Measurements from ENCODE around the gene SSBP3. TPM values are rescaled to one million over a fixed set of nuclear protein-coding genes. Genes with fewer than 3 reads are reported as not detected.

SSBP3 gene
- total RNA-seq, 1 donor from 2014 or later, result 161 TPM

DNA sequence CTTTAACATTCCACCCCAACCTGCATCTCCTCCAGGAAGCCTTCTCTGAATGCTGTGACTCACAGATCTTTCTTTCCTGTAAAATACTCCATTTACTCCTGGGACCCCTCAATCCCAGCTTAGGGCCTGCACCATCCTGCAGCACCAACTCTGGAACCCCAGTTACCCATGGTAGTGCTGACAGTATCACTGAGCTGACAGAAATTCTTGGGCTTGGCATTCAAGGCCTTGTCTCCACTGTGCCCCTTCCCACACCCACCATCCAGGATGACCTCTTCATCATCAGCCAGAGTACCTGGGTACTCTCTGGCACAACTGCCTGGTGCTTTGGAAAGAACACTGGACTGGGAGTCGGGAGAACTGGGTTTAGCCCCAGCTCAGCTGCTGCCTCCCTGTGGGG is 214.7 kb downstream of the SSBP3 start:
- TF ChIP-seq, protein P1, sequence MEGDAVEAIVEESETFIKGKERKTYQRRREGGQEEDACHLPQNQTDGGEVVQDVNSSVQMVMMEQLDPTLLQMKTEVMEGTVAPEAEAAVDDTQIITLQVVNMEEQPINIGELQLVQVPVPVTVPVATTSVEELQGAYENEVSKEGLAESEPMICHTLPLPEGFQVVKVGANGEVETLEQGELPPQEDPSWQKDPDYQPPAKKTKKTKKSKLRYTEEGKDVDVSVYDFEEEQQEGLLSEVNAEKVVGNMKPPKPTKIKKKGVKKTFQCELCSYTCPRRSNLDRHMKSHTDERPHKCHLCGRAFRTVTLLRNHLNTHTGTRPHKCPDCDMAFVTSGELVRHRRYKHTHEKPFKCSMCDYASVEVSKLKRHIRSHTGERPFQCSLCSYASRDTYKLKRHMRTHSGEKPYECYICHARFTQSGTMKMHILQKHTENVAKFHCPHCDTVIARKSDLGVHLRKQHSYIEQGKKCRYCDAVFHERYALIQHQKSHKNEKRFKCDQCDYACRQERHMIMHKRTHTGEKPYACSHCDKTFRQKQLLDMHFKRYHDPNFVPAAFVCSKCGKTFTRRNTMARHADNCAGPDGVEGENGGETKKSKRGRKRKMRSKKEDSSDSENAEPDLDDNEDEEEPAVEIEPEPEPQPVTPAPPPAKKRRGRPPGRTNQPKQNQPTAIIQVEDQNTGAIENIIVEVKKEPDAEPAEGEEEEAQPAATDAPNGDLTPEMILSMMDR (IDR thresholded peaks at IDR 0.05; ENCODE audit: unreplicated experiment), result no peak
- H3K27me3 Mint-ChIP-seq, result no peaks in the 10 kb centered on the region
- H3K9me3 Mint-ChIP-seq (ENCODE audit: low read depth), result no peaks in the 10 kb centered on the region
- no peak overlapping the region for H3K27ac Mint-ChIP-seq
- H3K4me3 Mint-ChIP-seq (ENCODE audit: low read depth), result no peak overlapping the region
- H3K36me3 Mint-ChIP-seq (ENCODE audit: insufficient read depth), result peaks cover 2% of the 10 kb centered on the region
- no peak for DNase-seq (ENCODE audit: low spot score, unreplicated experiment)
- no peaks in the 10 kb centered on the region for H3K4me1 Mint-ChIP-seq (ENCODE audit: low read depth)

DNA sequence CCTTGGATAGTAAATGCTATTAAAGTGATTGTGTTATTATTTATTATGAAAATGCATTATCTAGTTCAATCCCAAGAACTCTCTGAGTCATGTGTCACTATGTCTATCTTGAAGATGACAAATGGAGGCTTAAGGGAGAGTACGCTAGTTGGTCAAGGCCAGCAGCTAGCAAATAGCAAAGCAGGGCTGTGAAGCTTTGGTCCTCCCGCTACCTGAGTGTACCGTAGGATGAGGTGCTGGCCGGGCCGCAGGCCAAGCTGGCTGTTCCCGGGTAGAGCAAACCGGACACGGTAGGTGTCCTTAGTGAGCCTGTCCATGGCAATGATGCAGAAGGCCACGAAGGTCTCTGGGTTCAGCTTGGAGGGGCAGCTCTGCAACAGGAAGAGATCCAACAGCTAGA is 215.7 kb downstream of the SSBP3 start:
- Mint-ChIP-seq H3K27me3 (no peaks in the 10 kb centered on the region), H3K36me3 (ENCODE audit: insufficient read depth) (peaks cover 6% of the 10 kb centered on the region), H3K4me3 (ENCODE audit: low read depth) (no peak overlapping the region), H3K9me3 (ENCODE audit: low read depth) (no peaks in the 10 kb centered on the region), H3K4me1 (ENCODE audit: low read depth) (no peaks in the 10 kb centered on the region), H3K27ac (no peak overlapping the region)
- TF ChIP-seq, protein P1 (IDR thresholded peaks at IDR 0.05; ENCODE audit: unreplicated experiment), result no peak
- DNase-seq (ENCODE audit: low spot score, unreplicated experiment), result no peak

DNA sequence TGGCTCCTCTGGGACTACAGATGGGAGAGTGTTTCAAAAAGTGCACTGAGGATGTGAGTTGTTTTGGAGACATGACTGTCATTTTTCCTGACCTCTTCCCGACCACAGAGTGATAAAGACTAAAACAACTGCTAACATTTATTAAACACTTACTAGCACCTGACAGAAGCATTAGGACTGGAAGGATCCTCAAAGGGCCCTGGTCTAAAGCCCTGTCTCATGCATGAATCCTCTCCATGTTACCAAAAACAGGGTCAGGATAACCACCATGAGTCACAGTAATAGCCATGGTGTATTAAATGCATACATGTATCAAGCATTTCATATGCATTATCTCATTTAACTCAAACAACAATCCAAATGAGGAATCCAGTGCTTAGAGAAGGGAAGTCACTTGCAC is 217.9 kb downstream of the SSBP3 start:
- Mint-ChIP-seq H3K4me1 (ENCODE audit: low read depth) (no peaks in the 10 kb centered on the region), H3K27ac (no peak overlapping the region), H3K36me3 (ENCODE audit: insufficient read depth) (peaks cover 9% of the 10 kb centered on the region), H3K9me3 (ENCODE audit: low read depth) (peaks cover 2% of the 10 kb centered on the region), H3K27me3 (no peaks in the 10 kb centered on the region), H3K4me3 (ENCODE audit: low read depth) (no peak overlapping the region)
- TF ChIP-seq, protein P1 (IDR thresholded peaks at IDR 0.05; ENCODE audit: unreplicated experiment), result no peak
- DNase-seq (ENCODE audit: low spot score, unreplicated experiment), result no peak

DNA sequence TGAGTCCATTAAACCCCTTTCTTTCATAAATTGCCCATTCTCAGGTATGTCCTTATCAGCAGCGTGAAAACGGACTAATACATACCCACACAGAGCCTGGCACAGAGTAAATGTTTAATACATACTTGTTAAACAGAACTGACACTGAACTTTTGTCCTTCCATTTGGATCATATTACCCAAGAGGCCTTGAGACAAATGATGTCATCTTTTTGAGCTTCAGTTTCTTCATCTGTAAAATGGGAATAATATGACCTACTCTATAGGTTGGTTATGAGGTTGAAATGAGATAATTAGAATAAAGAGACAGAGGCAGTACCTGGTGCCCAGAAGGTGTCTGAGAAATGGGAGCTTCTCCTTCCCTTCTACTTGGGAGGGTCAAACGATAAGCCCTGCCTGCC is 220.1 kb downstream of the SSBP3 start:
- no peak overlapping the region for H3K4me3 Mint-ChIP-seq (ENCODE audit: low read depth)
- H3K4me1 Mint-ChIP-seq (ENCODE audit: low read depth), result no peaks in the 10 kb centered on the region
- TF ChIP-seq, protein P1 (IDR thresholded peaks at IDR 0.05; ENCODE audit: unreplicated experiment), result no peak
- H3K9me3 Mint-ChIP-seq (ENCODE audit: low read depth), result peaks cover 2% of the 10 kb centered on the region
- no peaks in the 10 kb centered on the region for H3K27me3 Mint-ChIP-seq
- no peak overlapping the region for H3K27ac Mint-ChIP-seq
- DNase-seq (ENCODE audit: low spot score, unreplicated experiment), result no peak
- H3K36me3 Mint-ChIP-seq (ENCODE audit: insufficient read depth), result peaks cover 11% of the 10 kb centered on the region

DNA sequence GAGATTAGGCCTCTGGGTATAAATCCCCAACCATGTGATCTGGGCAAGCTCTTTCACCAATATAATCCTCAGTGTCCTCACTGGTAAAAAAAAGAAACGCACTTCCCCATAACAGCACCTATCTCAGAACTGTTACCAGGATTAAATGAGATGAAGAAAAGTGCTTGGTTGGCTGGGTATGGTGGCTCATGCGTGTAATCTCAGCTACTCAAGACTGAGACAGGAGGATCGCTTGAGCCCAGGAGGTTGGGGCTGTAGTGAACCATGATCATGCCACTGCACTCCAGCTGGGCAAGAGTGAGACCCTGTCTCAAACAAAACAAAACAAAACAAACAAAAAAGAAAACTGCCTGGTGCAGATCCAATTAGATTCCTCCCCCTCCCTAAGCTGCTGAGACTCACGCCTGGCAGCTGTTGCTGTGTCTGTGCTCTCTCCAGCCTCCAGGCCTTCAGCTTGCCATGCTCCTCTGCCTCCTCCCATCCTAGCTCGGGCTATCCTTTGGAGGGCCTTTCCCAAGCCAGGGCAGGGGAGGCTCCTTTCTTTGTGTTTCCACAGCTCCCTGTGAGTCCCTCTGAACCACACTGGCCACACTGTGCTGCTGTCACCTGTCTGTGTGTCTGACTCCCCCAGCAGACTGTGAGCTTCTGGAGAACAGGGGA is 225.4 kb downstream of the SSBP3 start:
- H3K4me1 Mint-ChIP-seq (ENCODE audit: low read depth), result no peaks in the 10 kb centered on the region
- H3K4me3 Mint-ChIP-seq (ENCODE audit: low read depth), result no peak overlapping the region
- H3K9me3 Mint-ChIP-seq (ENCODE audit: low read depth), result peaks cover 2% of the 10 kb centered on the region
- no peak for DNase-seq (ENCODE audit: low spot score, unreplicated experiment)
- H3K27me3 Mint-ChIP-seq, result no peaks in the 10 kb centered on the region
- TF ChIP-seq, protein P1 (IDR thresholded peaks at IDR 0.05; ENCODE audit: unreplicated experiment), result no peak
- no peak overlapping the region for H3K27ac Mint-ChIP-seq
- H3K36me3 Mint-ChIP-seq (ENCODE audit: insufficient read depth), result peaks cover 8% of the 10 kb centered on the region
